T-helper 1 cell treated with Interleukin-12 subunit alpha and Interleukin-12 subunit beta and Interleukin-4 antibody, amounts not matched to agents 30 μg/mL and 1 μg/mL, for 36 hours (primary cell): ENCODE data around the gene ADAMTS12.
"Not testable (repeated sequence)": the region's sequence is repeated elsewhere in the genome, so short reads cannot be mapped to it uniquely, and the experiment has no call there.

Experiments used
- H3K27ac Mint-ChIP-seq: one replicate; pipeline ENCODE4 v1.8.0; 2021; ENCODE audit warnings: mild to moderate bottlenecking, mixed read lengths
- H3K27me3 Mint-ChIP-seq: one replicate; pipeline ENCODE4 v1.8.0; 2021; ENCODE audit warnings: low read depth, mixed read lengths
- H3K36me3 Mint-ChIP-seq: one replicate; pipeline ENCODE4 v1.8.0; 2021; ENCODE audit warnings: low read depth, mixed read lengths
- H3K4me1 Mint-ChIP-seq: one replicate; pipeline ENCODE4 v1.8.0; 2021; ENCODE audit warnings: low read depth, mixed read lengths
- H3K4me3 Mint-ChIP-seq: one replicate; pipeline ENCODE4 v1.8.0; 2021; ENCODE audit warnings: mild to moderate bottlenecking, moderate library complexity, mixed read lengths
- H3K9me3 Mint-ChIP-seq: one replicate; pipeline ENCODE4 v1.8.0; 2021; ENCODE audit warnings: mixed read lengths

Gene ADAMTS12

DNA sequence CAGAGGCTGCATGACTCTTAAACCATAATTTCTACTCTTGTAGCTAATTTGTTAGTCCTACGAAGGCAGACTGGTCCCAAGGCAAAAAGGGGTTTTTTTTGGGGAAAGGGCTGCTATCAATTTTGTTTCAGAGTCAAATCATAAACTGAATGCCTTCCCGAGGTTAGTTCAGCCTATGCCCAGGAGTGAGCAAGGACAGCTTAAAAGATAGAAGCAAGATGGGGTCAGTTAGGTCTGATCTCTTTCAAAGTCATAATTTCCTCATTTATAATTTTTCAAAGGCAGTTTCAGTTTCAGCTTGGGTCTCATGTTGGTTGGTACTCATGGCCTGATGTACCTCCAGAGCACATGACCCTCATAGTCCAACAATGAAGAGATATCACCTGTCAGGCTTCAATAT lies 36.5 kb upstream of the ADAMTS12 start:
- no peak overlapping the region for H3K27ac Mint-ChIP-seq
- no peak overlapping the region for H3K4me3 Mint-ChIP-seq
- H3K4me1 Mint-ChIP-seq = no peaks in the 10 kb centered on the region
- peaks cover 10% of the 10 kb centered on the region for H3K27me3 Mint-ChIP-seq
- H3K9me3 Mint-ChIP-seq = no peaks in the 10 kb centered on the region
- no peaks in the 10 kb centered on the region for H3K36me3 Mint-ChIP-seq

DNA sequence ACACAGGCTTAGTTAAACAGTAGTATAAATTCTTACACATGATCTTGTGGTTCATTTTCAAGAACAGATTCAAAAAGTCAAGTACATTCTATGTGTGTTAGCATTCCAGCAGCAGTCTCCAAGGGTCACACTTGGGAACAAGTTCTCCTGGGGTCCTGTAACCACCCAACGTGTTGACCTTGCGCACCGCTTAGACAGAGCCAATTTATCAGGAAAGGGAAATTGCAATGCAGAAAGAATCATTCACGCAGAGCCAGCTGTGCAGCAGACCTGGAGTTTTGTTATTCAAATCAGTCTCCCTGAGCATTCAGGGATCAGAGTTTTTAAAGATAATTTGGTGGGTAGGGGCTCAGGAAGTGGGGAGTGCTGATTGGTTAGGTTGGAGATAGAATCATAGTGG lies 35.9 kb upstream of the ADAMTS12 start:
- peaks cover 10% of the 10 kb centered on the region for H3K27me3 Mint-ChIP-seq
- no peaks in the 10 kb centered on the region for H3K9me3 Mint-ChIP-seq
- H3K4me3 Mint-ChIP-seq = no peak overlapping the region
- no peak overlapping the region for H3K27ac Mint-ChIP-seq
- H3K4me1 Mint-ChIP-seq = no peaks in the 10 kb centered on the region
- no peaks in the 10 kb centered on the region for H3K36me3 Mint-ChIP-seq

DNA sequence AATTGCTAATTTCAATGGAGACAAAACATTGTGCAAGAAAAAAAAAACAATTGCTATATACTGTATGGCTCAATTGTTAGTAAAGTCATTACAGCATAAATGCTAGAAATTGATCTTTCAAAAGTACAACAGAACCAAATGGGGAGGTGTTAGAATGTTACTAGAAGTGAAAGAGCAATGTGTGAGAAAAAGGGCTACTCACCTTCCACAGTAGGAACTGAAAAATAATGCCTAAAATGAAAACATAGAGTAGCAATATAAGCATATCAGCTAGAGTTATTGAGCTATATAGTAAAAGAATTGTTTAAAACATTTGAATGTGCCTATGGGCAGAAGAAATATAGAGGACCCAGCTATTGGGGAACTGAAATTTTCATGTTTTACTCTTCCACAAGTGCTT lies 33.5 kb upstream of the ADAMTS12 start:
- Mint-ChIP-seq H3K4me1 (no peaks in the 10 kb centered on the region), H3K36me3 (no peaks in the 10 kb centered on the region), H3K4me3 (no peak overlapping the region), H3K27me3 (peaks cover 10% of the 10 kb centered on the region), H3K27ac (no peak overlapping the region), H3K9me3 (no peaks in the 10 kb centered on the region)

DNA sequence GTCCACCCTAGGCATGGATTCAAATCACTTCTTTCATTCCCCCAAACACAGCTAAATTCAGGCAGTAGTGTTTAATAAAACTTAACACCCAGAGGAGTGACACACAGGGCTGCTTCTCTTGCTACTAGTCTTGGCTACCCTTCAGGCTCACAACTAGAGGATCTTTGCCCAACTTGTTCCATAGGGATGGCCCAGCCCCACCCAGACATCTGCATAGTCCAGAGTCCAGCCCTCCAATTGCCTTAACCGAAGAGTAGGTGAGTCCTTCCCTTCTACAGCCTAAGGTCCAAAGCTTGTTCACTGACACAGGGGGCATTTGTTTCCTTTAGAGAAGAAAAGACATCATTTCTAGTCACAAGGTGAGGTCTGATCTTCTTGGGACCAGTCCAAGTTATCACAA lies 29.2 kb upstream of the ADAMTS12 start:
- no peak overlapping the region for H3K4me3 Mint-ChIP-seq
- peaks cover 10% of the 10 kb centered on the region for H3K27me3 Mint-ChIP-seq
- H3K9me3 Mint-ChIP-seq = peaks cover 22% of the 10 kb centered on the region
- no peak overlapping the region for H3K27ac Mint-ChIP-seq
- no peaks in the 10 kb centered on the region for H3K4me1 Mint-ChIP-seq
- H3K36me3 Mint-ChIP-seq = no peaks in the 10 kb centered on the region

DNA sequence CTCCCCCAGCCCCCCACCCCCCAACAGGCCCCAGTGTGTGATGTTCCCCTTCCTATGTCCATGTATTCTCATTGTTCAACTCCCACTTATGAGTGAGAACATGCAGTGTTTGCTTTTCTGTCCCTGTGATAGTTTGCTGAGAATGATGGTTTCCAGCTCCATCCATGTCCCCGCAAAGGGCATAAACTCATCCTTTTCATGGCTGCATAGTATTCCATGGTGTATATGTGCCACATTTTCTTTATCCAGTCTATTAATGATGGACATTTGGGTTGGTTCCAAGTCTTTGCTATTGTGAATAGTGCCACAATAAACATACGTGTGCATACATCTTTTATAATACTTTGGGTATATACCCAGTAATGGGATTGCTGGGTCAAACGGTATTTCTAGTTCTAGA lies 23.1 kb upstream of the ADAMTS12 start:
- H3K4me1 Mint-ChIP-seq, H3K27me3 Mint-ChIP-seq, H3K4me3 Mint-ChIP-seq, H3K36me3 Mint-ChIP-seq, H3K27ac Mint-ChIP-seq: not testable (repeated sequence)
- peaks cover 24% of the 10 kb centered on the region for H3K9me3 Mint-ChIP-seq

DNA sequence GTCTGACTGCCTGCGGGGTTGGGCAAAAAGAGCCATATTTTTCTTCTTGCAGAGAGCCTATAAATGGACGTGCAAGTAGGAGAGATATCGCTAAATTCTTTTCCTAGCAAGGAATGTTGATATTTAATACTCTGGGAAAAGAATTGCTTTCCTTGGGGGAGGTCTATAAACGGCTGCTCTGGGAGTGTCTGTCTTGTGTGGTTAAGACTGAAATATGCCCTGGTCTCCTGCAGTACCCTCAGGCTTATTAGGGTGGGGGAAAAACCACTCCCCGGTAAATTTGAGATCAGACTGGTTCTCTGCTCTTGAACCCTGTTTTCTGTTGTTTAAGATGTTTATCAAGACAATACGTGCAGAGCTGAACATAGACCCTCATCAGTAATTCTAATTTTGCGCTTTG lies 14.5 kb upstream of the ADAMTS12 start:
- not testable (repeated sequence) for H3K4me3 Mint-ChIP-seq, H3K4me1 Mint-ChIP-seq, H3K27ac Mint-ChIP-seq, H3K36me3 Mint-ChIP-seq, H3K27me3 Mint-ChIP-seq
- H3K9me3 Mint-ChIP-seq = peaks cover 32% of the 10 kb centered on the region

DNA sequence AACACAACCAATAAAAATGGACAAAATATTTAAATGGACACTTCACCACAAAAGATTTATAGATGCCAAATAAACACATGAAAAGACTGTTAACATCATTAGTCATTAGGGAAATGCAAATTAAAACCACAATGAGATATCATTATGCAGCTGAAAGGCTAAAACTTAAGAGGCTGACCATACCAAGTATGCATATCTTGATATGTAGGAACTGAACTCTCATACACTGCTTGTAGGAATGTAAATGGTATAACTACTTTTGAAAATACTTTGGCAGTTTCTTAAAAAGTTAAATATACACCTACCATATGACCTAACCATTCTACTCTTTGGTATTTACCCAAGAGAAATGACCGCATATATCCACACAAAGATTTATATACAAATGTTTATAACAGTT lies 13.6 kb upstream of the ADAMTS12 start:
- Mint-ChIP-seq H3K4me1 (no peaks in the 10 kb centered on the region), H3K36me3 (no peaks in the 10 kb centered on the region), H3K27ac (no peak overlapping the region), H3K4me3 (no peak overlapping the region), H3K27me3 (no peaks in the 10 kb centered on the region), H3K9me3 (peaks cover 32% of the 10 kb centered on the region)

DNA sequence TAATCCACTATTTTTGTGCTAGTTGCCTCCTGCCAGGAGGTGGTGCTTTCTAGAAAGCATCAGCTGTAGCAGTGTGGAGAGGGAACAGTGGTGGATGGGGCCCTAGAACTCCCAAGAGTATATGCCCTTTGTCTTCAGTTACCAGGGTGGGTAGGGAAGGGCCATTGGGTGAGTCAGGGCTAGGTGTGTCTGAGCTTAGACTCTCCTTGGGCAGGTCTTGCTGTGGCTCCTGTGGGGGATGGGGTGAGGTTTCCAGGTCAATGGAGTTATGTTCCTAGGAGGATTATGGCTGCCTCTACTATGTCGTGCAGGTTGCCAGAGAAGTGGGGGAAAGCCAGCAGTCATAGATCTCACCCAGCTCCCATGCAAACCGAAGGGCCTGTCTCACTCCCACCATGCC lies 11.3 kb upstream of the ADAMTS12 start:
- no peaks in the 10 kb centered on the region for H3K27me3 Mint-ChIP-seq
- H3K4me3 Mint-ChIP-seq = no peak overlapping the region
- no peaks in the 10 kb centered on the region for H3K4me1 Mint-ChIP-seq
- H3K36me3 Mint-ChIP-seq = no peaks in the 10 kb centered on the region
- no peak overlapping the region for H3K27ac Mint-ChIP-seq
- H3K9me3 Mint-ChIP-seq = peaks cover 29% of the 10 kb centered on the region

DNA sequence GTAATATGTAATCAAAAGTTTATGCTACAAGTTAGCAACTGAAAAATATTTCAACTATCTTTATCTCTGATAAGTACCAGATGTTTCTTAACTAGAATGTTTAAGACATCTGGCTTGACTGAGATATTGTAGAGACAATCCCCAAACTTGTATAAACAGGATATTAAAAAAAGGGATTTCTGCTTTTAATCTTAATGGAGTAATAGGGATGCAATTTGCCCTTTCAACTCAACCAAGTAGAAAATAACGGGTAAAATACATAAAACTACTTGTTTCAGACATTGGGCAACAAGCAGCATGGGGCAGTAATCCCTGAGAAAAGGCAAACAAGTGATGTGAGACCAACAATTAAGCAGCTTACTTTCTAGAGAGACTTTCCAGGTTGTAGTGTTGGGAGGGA lies 9.4 kb upstream of the ADAMTS12 start:
- H3K27ac Mint-ChIP-seq = no peak overlapping the region
- peaks cover 12% of the 10 kb centered on the region for H3K27me3 Mint-ChIP-seq

DNA sequence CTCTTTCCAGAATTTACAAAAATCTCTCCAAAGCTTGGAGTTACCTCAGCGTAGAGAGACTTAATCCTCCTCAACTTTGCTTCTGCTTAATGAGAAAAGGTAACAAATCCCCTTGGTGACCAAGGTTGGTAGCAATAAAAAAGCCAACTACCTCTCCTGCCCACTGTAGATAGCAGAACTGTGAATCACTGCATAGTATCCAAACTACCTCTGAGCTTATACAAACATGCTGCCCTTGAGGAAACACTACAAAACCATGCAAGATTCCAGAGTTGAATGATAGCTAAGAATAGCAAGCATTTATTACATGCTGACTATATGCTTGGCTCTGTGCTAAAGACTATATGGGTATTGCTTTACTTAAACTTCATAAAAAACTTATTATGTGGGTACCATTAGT lies 2.8 kb upstream of the ADAMTS12 start:
- no peak overlapping the region for H3K4me3 Mint-ChIP-seq
- no peaks in the 10 kb centered on the region for H3K4me1 Mint-ChIP-seq
- no peak overlapping the region for H3K27ac Mint-ChIP-seq
- H3K36me3 Mint-ChIP-seq = no peaks in the 10 kb centered on the region
- peaks cover 61% of the 10 kb centered on the region for H3K27me3 Mint-ChIP-seq
- no peaks in the 10 kb centered on the region for H3K9me3 Mint-ChIP-seq

More for the DNA sequence above, 9.4 kb upstream of the ADAMTS12 start:
- Mint-ChIP-seq H3K4me3 (no peak overlapping the region), H3K9me3 (peaks cover 16% of the 10 kb centered on the region), H3K4me1 (no peaks in the 10 kb centered on the region), H3K36me3 (no peaks in the 10 kb centered on the region)

DNA sequence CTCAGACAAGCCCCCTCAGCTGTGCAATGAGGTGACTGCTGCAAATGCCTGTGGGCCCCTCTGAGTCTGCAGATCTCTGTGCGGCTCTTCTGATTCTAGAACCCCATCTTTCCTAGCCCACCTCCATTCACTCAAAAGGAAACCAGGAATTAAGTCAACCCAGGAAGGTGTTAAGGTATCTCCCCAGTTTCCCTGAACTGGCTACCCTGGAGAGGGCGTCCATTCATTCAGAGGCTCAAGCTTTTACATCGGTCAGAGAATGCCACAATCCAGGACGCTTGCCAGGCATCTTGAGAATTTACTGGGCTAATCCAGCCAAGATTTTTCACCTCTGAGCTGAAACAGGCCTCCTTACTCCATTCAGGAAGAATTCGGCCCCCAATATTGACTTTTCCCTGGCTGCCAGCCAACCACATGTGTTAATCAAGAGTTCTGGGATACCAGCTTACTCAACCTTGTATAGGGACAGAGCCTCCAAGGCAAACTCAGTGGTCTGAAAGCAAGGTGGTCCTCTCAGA lies 889 bp upstream of the ADAMTS12 start:
- H3K36me3 Mint-ChIP-seq = no peaks in the 10 kb centered on the region
- H3K27ac Mint-ChIP-seq = no peak overlapping the region
- H3K4me1 Mint-ChIP-seq = no peaks in the 10 kb centered on the region
- H3K27me3 Mint-ChIP-seq = peaks cover 61% of the 10 kb centered on the region
- no peak overlapping the region for H3K4me3 Mint-ChIP-seq
- no peaks in the 10 kb centered on the region for H3K9me3 Mint-ChIP-seq

DNA sequence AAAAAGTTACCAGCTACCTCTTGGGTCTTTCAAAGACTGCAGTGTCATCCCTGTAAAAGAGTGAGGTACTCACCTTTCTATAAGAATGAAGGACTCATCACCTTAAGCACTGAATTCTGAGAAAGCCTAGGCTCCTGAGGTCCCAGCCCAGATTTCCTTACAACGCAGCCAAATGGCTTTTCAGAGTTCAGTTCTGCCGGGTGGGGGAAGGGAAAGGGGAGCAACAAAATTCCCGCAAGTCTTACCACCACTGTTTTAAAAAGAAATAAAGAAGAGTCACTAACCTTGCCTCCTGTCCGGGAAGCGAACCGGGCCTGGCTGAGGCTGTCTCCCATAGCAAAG lies 373 bp downstream of the ADAMTS12 start:
- Mint-ChIP-seq H3K4me3 (no peak overlapping the region), H3K27me3 (peaks cover 52% of the 10 kb centered on the region), H3K4me1 (no peaks in the 10 kb centered on the region), H3K9me3 (no peaks in the 10 kb centered on the region), H3K27ac (no peak overlapping the region), H3K36me3 (no peaks in the 10 kb centered on the region)

DNA sequence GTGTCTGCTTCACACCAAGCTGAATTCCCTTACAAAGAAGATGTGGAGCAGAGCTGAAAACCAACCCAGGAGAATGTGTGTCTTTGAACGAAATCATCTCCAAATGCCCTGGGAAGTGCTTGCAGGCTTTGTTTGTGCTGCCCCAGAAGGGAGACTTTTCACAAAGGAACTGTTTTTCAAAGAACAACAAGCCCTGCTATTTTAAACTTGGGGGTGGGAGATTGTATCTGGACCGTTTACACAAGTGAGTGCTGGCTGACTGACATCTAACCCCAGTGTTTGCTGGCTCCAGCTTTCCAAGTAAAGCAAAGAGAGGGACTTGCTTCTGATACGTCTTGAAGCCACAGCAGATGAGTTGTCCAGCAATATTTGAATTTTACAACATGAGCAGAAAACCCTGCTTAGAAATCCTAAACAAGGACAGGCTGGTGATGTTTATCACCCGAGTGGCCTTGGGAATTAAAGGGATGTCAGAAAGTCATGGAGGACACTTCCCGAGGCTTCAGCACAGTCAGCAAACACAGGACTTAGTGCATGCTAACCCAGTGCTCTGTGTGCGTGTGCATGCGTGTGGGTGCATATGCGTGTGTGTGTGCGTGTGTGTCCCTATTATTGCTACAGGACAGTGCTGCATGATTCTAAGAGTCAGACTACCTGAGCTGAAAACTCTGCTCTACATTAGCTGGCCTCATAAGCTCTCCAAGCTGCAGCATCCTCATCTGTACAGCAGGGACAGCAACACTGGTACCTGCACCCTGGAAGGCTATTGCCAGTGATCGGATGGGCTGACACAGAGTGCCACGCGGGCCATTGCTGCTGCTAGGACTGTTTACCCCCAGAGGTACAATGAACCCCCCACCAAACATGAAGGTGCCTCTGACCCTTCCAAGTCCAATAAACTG lies 1.4 kb downstream of the ADAMTS12 start:
- Mint-ChIP-seq H3K9me3 (no peaks in the 10 kb centered on the region), H3K27me3 (peaks cover 44% of the 10 kb centered on the region), H3K4me1 (no peaks in the 10 kb centered on the region), H3K27ac (no peak overlapping the region), H3K36me3 (no peaks in the 10 kb centered on the region), H3K4me3 (no peak overlapping the region)

DNA sequence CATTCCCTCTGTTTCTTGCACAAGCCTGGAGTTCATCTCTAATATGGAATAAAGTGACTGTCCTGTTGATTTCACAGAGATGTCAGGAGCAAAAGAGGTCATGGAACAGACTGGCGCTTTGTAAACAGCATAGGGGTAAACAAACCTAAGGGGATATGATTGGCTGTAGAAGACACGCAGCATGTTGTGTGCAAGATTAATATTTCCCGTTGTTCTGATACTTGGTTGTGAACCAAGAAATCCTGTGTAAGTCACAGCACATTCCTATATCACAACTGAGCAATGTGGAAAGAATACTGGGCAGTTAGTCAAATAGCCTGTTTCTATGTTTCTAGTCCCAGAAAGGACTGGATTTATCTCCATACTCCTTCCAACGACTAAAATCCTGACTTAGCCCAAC lies 3.2 kb downstream of the ADAMTS12 start:
- Mint-ChIP-seq H3K4me3 (no peak overlapping the region), H3K9me3 (no peaks in the 10 kb centered on the region), H3K27ac (no peak overlapping the region), H3K27me3 (peaks cover 33% of the 10 kb centered on the region), H3K4me1 (no peaks in the 10 kb centered on the region), H3K36me3 (no peaks in the 10 kb centered on the region)

DNA sequence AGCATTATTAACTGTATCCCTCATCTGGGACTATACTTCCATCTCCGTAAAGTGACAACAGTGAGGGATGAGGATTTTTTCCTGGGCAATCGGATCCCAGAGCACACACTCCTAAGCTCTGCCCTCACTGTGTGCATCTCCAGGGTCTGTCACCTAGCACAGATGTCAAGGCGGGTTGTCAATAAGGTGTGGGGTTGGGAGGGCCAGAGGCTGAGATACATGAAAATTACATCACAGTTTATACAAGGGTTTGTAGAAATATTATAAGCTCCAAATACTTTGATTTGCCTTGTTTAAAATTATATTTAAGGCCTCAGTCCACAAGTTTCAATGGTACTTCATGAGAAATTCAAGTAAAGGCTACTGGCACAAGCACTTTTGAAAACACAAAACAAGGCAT lies 4.5 kb downstream of the ADAMTS12 start:
- Mint-ChIP-seq H3K9me3 (no peaks in the 10 kb centered on the region), H3K4me1 (no peaks in the 10 kb centered on the region), H3K27me3 (peaks cover 20% of the 10 kb centered on the region), H3K36me3 (no peaks in the 10 kb centered on the region), H3K4me3 (no peak overlapping the region), H3K27ac (no peak overlapping the region)
